Measurements from ENCODE around the gene ERBB3. TPM values are rescaled to one million over a fixed set of nuclear protein-coding genes. Genes with fewer than 3 reads are reported as not detected.

The ERBB3 gene
- total RNA-seq, 4 donors from 2014 or later = 2.9 to 8.3 (median 7.6) TPM

- TF ChIP-seq CTCF (IDR thresholded peaks at IDR 0.05) = no peak
- DNase-seq (ENCODE audit: low spot score) (no peak), ATAC-seq (ENCODE audit: low FRiP score) (no peak)
These were observed 65.3 kb downstream of the ERBB3 start for GRCh38 chr12:56145217-56145616.

GRCh38 chr12:56146492-56147460, 66.8 kb downstream of the ERBB3 start:
- ATAC-seq (ENCODE audit: low FRiP score) = peak; percentile 17
- no peak for TF ChIP-seq CTCF (IDR thresholded peaks at IDR 0.05)
- no peak for DNase-seq (ENCODE audit: low spot score)

GRCh38 chr12:56150563-56150962, 70.6 kb downstream of the ERBB3 start:
- ATAC-seq (ENCODE audit: low FRiP score) (no peak), DNase-seq (ENCODE audit: low spot score) (no peak)
- no peak for TF ChIP-seq CTCF (IDR thresholded peaks at IDR 0.05)

- ATAC-seq (ENCODE audit: low FRiP score) (peak; percentile 52), DNase-seq (ENCODE audit: low spot score) (peak; percentile 53)
- TF ChIP-seq CTCF (IDR thresholded peaks at IDR 0.05) = no peak
These were observed 71.7 kb downstream of the ERBB3 start for GRCh38 chr12:56151672-56152131.

GRCh38 chr12:56152132-56152755, 72.3 kb downstream of the ERBB3 start, which contains the start of gene MYL6B:
TSS of gene MYL6B (plus strand) at chr12:56152587. CDS start at chr12:56153919, 1,332 bp downstream.
- TF ChIP-seq CTCF (IDR thresholded peaks at IDR 0.05) = no peak
- peak; percentile 89 for ATAC-seq (ENCODE audit: low FRiP score)

More at GRCh38 chr12:56152132-56152755, 72.3 kb downstream of the ERBB3 start, which contains the start of gene MYL6B:
- peak; percentile 78 for DNase-seq (ENCODE audit: low spot score)

Other genes starting within 250 kb of the ERBB3 start
- gene MMP19, start 237.2 kb upstream of the ERBB3 start, total RNA-seq = 100 to 1,000 TPM in 3 of 4 donors, 10 to 100 TPM in 1; 35.0 to 616 (median 308) TPM
- 10 to 100 TPM; 28.2 to 37.6 (median 29.8) TPM for gene PYM1, start 152.3 kb upstream of the ERBB3 start, total RNA-seq
- gene DGKA, start 149.0 kb upstream of the ERBB3 start, total RNA-seq = 10 to 100 TPM; 26.0 to 57.0 (median 37.9) TPM
- 1 to 10 TPM in 2 of 4 donors, under 1 TPM in 2; 0.65 to 5.2 (median 1.2) TPM for gene PMEL, start 114.1 kb upstream of the ERBB3 start, total RNA-seq
- 10 to 100 TPM in 3 of 4 donors, 1 to 10 TPM in 1; 9.7 to 23.7 (median 17.5) TPM for gene CDK2, start 113.3 kb upstream of the ERBB3 start, total RNA-seq
- gene RAB5B, start 106.1 kb upstream of the ERBB3 start, total RNA-seq = 10 to 100 TPM; 46.2 to 71.5 (median 64.8) TPM
- 10 to 100 TPM; 14.5 to 43.0 (median 22.9) TPM for gene SUOX, start 82.9 kb upstream of the ERBB3 start, total RNA-seq
- gene IKZF4, start 59.1 kb upstream of the ERBB3 start, total RNA-seq = 10 to 100 TPM in 1 of 4 donors, 1 to 10 TPM in 3; 4.4 to 10.3 (median 6.6) TPM
- gene RPS26, start 38.2 kb upstream of the ERBB3 start, total RNA-seq = 1,000 to 10,000 TPM in 2 of 4 donors, 100 to 1,000 TPM in 2; 482 to 1,592 (median 1,024) TPM
- gene PA2G4, start 24.4 kb downstream of the ERBB3 start, total RNA-seq = 100 to 1,000 TPM in 3 of 4 donors, 10 to 100 TPM in 1; 90.2 to 232 (median 119) TPM
- 1,000 to 10,000 TPM; 2,553 to 3,094 (median 2,929) TPM for gene RPL41, start 36.5 kb downstream of the ERBB3 start, total RNA-seq
- 1 to 10 TPM; 3.5 to 5.5 (median 4.9) TPM for gene ZC3H10, start 38.1 kb downstream of the ERBB3 start, total RNA-seq
- gene ESYT1, start 48.1 kb downstream of the ERBB3 start, total RNA-seq = 100 to 1,000 TPM; 129 to 447 (median 345) TPM
- gene MYL6B, start 72.4 kb downstream of the ERBB3 start, total RNA-seq = 10 to 100 TPM; 25.8 to 42.4 (median 31.8) TPM
- 1,000 to 10,000 TPM; 2,379 to 4,265 (median 3,293) TPM for gene MYL6, start 78.2 kb downstream of the ERBB3 start, total RNA-seq
- gene SMARCC2, start 109.3 kb downstream of the ERBB3 start, total RNA-seq = 100 to 1,000 TPM in 1 of 4 donors, 10 to 100 TPM in 3; 65.5 to 101 (median 82.1) TPM
- 100 to 1,000 TPM in 1 of 4 donors, 10 to 100 TPM in 3; 50.0 to 128 (median 76.2) TPM for gene RNF41, start 141.8 kb downstream of the ERBB3 start, total RNA-seq
- gene NABP2, start 144.2 kb downstream of the ERBB3 start, total RNA-seq = 10 to 100 TPM; 13.2 to 24.3 (median 17.2) TPM
- gene SLC39A5, start 149.9 kb downstream of the ERBB3 start, total RNA-seq = not detected
- gene ANKRD52, start 178.2 kb downstream of the ERBB3 start, total RNA-seq = 10 to 100 TPM; 13.6 to 19.2 (median 16.8) TPM
- 10 to 100 TPM in 3 of 4 donors, 1 to 10 TPM in 1; 9.0 to 18.1 (median 13.5) TPM for gene COQ10A, start 186.8 kb downstream of the ERBB3 start, total RNA-seq
- 100 to 1,000 TPM; 143 to 210 (median 194) TPM for gene CS, start 220.2 kb downstream of the ERBB3 start, total RNA-seq
- gene CNPY2, start 235.8 kb downstream of the ERBB3 start, total RNA-seq = 10 to 100 TPM; 60.4 to 77.8 (median 69.7) TPM